K562 (cell line): ENCODE measurements around the gene DRGX. TPM values are rescaled to one million over a fixed set of nuclear protein-coding genes. Genes with fewer than 3 reads are reported as not detected.

Experiments
- NBN ChIP-seq: fragments of 450-650 bp; IDR thresholded peaks from 2 replicates; pipeline ENCODE4 v1.6.1; 2016; ENCODE audit warnings: low read depth, mild to moderate bottlenecking
- NR2F6 ChIP-seq: fragments of 450-650 bp; formaldehyde crosslinking; IDR thresholded peaks from 2 replicates; pipeline ENCODE4 v1.4.0; 2020; ENCODE audit warnings: mild to moderate bottlenecking
- ZBTB49 ChIP-seq: sonication (generic); formaldehyde crosslinking; IDR thresholded peaks from 2 replicates; pipeline ENCODE4 v1.8.0; 2022; ENCODE audit warnings: missing genetic modification reagents, mild to moderate bottlenecking, borderline replicate concordance
- ZBTB9 ChIP-seq: fragments of 450-650 bp; formaldehyde crosslinking; IDR thresholded peaks from 2 replicates; pipeline ENCODE4 v1.4.0; 2020; ENCODE audit warnings: mild to moderate bottlenecking, moderate library complexity
- ZNF57 ChIP-seq: fragments of 450-650 bp; formaldehyde crosslinking; IDR thresholded peaks from 2 replicates; pipeline ENCODE4 v1.4.0; 2020; ENCODE audit warnings: mild to moderate bottlenecking, moderate library complexity
- polyA plus RNA-seq, 8 experiments: library from polyadenylated mRNA; depleted of rRNA in 4 of 8; stranded (reverse) in 5 of 8; unstranded in 3 of 8; fragments of >200 nt; fragmentation: Nextera tagmentation in 2 of 8; fragmentation: Illumina TruSeq in 1 of 8; extraction: Ambion mirVana in 2 of 8; extraction: Trizol in 1 of 8; gene quantifications; 2 replicates each; pipeline versions ENCODE4 v1.2.1 to v1.2.3, GENCODE V29; 2011 to 2014; ENCODE audit warnings: inconsistent platforms in 1 of 8, missing spikeins in 1 of 8
- total RNA-seq, 7 experiments: library from RNA; depleted of rRNA in 6 of 7; stranded (reverse); fragments of >200 nt in 6 of 7; fragmentation: Illumina TruSeq in 2 of 7; extraction: Trizol in 2 of 7; gene quantifications; 2 replicates each; pipeline versions ENCODE4 v1.2.1 to v1.2.3, GENCODE V29; 2011 to 2021; ENCODE audit warnings: low replicate concordance in 1 of 7
- TF ChIP-seq, protein P1 (sequence below): fragments of 250-450 bp; sonication (Bioruptor Pico); IDR thresholded peaks from 2 replicates; pipeline ENCODE4 v1.5.0; 2021; ENCODE audit warnings: mild to moderate bottlenecking, borderline replicate concordance
- TF ChIP-seq, protein P2 (sequence below): fragments of 450-650 bp; formaldehyde crosslinking; IDR thresholded peaks from 2 replicates; pipeline ENCODE4 v1.4.0; 2022; ENCODE audit warnings: mild to moderate bottlenecking, moderate library complexity

The DRGX gene
- total and polyA plus RNA-seq, 9 of the 15 experiments (the other 6 are each of a cell fraction or from before 2014, with no cell fraction given) = not detected

- TF ChIP-seq ZBTB49 (CRISPR knock-in tag) (no peak), NR2F6 (CRISPR knock-in tag) (no peak), NBN (no peak), ZBTB9 (no peak), ZNF57 (CRISPR knock-in tag) (no peak)
- TF ChIP-seq, protein P1, sequence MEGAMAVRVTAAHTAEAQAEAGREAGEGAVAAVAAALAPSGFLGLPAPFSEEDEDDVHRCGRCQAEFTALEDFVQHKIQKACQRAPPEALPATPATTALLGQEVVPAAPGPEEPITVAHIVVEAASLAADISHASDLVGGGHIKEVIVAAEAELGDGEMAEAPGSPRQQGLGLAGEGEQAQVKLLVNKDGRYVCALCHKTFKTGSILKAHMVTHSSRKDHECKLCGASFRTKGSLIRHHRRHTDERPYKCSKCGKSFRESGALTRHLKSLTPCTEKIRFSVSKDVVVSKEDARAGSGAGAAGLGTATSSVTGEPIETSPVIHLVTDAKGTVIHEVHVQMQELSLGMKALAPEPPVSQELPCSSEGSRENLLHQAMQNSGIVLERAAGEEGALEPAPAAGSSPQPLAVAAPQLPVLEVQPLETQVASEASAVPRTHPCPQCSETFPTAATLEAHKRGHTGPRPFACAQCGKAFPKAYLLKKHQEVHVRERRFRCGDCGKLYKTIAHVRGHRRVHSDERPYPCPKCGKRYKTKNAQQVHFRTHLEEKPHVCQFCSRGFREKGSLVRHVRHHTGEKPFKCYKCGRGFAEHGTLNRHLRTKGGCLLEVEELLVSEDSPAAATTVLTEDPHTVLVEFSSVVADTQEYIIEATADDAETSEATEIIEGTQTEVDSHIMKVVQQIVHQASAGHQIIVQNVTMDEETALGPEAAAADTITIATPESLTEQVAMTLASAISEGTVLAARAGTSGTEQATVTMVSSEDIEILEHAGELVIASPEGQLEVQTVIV (CRISPR knock-in tag) = no peak
- TF ChIP-seq, protein P2, sequence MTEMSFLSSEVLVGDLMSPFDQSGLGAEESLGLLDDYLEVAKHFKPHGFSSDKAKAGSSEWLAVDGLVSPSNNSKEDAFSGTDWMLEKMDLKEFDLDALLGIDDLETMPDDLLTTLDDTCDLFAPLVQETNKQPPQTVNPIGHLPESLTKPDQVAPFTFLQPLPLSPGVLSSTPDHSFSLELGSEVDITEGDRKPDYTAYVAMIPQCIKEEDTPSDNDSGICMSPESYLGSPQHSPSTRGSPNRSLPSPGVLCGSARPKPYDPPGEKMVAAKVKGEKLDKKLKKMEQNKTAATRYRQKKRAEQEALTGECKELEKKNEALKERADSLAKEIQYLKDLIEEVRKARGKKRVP = no peak
- TF ChIP-seq, all 486 proteins: peak for 0
Observed at GRCh38 chr10:49325131-49325915, 70.6 kb downstream of the DRGX start (continued).
